IMR-90 (cell line): ENCODE measurements around the gene NUDT8.

ENCODE experiments used
- CEBPB ChIP-seq: IDR thresholded peaks from 2 replicates; pipeline ENCODE4 v1.6.1; 2012; ENCODE audit warnings: low read depth, low read length, improper control_type of control experiment
- MXI1 ChIP-seq: IDR thresholded peaks from 2 replicates; pipeline ENCODE4 v1.6.1; 2012; ENCODE audit warnings: low read depth, mild to moderate bottlenecking, low read length, moderate library complexity, borderline replicate concordance
- NFE2L2 ChIP-seq: fragments of 150-350 bp; IDR thresholded peaks from 2 replicates; pipeline ENCODE4 v1.6.1; 2016; ENCODE audit warnings: low read depth, mild to moderate bottlenecking, low read length
- POLR2A ChIP-seq: IDR thresholded peaks from 2 replicates; pipeline ENCODE4 v1.6.1; 2012; ENCODE audit warnings: mild to moderate bottlenecking, low read depth, low read length
- RFX5 ChIP-seq: IDR thresholded peaks from 2 replicates; pipeline ENCODE4 v1.8.0; 2012; ENCODE audit warnings: low read depth, mild to moderate bottlenecking, low read length, moderate library complexity
- TF ChIP-seq, protein P1 (sequence below): conservative IDR thresholded peaks from 2 replicates; pipeline ENCODE4 v1.5.1; 2012; ENCODE audit warnings: mild to moderate bottlenecking, low read depth, low read length, improper control_type of control experiment
- TF ChIP-seq, protein P2 (sequence below): fragments of 150-350 bp; IDR thresholded peaks from 2 replicates; pipeline ENCODE4 v1.6.1; 2017; ENCODE audit warnings: mild to moderate bottlenecking, antibody characterized with exemption, low read length, low read depth

DNA sequence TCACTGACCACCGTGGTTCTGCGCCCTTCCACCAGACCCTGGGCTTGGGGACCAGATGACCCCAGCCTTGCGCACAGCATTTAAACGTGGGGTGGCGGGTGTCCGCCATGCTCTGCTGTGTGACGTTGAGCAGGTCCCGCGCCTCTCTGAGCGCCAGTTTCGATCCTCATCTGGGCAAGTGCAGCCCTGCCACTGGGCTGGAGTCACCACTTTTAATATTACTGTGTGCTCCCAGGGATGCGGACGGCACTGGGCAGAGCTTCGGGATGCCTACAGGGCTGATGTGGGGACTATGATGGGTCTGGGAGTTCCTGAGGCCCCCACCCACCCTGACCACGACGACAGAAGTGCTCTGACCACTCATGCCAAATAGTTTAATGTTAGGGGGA is 1.2 kb upstream of the NUDT8 start:
- TF ChIP-seq, protein P1, sequence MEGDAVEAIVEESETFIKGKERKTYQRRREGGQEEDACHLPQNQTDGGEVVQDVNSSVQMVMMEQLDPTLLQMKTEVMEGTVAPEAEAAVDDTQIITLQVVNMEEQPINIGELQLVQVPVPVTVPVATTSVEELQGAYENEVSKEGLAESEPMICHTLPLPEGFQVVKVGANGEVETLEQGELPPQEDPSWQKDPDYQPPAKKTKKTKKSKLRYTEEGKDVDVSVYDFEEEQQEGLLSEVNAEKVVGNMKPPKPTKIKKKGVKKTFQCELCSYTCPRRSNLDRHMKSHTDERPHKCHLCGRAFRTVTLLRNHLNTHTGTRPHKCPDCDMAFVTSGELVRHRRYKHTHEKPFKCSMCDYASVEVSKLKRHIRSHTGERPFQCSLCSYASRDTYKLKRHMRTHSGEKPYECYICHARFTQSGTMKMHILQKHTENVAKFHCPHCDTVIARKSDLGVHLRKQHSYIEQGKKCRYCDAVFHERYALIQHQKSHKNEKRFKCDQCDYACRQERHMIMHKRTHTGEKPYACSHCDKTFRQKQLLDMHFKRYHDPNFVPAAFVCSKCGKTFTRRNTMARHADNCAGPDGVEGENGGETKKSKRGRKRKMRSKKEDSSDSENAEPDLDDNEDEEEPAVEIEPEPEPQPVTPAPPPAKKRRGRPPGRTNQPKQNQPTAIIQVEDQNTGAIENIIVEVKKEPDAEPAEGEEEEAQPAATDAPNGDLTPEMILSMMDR = no peak
- TF ChIP-seq NFE2L2 (no peak), RFX5 (no peak), CEBPB (no peak), POLR2A (no peak), MXI1 (no peak)
- TF ChIP-seq, protein P2, sequence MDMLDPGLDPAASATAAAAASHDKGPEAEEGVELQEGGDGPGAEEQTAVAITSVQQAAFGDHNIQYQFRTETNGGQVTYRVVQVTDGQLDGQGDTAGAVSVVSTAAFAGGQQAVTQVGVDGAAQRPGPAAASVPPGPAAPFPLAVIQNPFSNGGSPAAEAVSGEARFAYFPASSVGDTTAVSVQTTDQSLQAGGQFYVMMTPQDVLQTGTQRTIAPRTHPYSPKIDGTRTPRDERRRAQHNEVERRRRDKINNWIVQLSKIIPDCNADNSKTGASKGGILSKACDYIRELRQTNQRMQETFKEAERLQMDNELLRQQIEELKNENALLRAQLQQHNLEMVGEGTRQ = no peak
